H1 (cell line): ENCODE measurements around the gene CELSR3.

Experiments
- CTCF ChIP-seq, 3 experiments: IDR thresholded peaks; 1 replicate in 2 of 3; 2 replicates in 1 of 3; pipeline versions ENCODE4 v1.5.1 to v1.6.1; 2011; ENCODE audit warnings: low read length in 3 of 3, mild to moderate bottlenecking in 3 of 3, inconsistent platforms in 2 of 3, low read depth in 1 of 3, moderate library complexity in 1 of 3; ENCODE audit not compliant: insufficient read depth in 1 of 3; ENCODE audit errors: control extremely low read depth in 1 of 3
- EP300 ChIP-seq, 2 experiments: IDR thresholded peaks; 1 replicate in 1 of 2; 2 replicates in 1 of 2; pipeline ENCODE4 v1.6.1; 2011 to 2012; ENCODE audit warnings: low read depth in 2 of 2, low read length in 2 of 2, mild to moderate bottlenecking in 2 of 2, borderline replicate concordance in 1 of 2, inconsistent platforms in 1 of 2, moderate library complexity in 1 of 2
- JUN ChIP-seq: IDR thresholded peaks from 2 replicates; pipeline ENCODE4 v1.6.1; 2011; ENCODE audit warnings: low read depth, mild to moderate bottlenecking, improper control_type of control experiment, low read length
- NRF1 ChIP-seq: IDR thresholded peaks from 2 replicates; pipeline ENCODE4 v1.6.1; 2011; ENCODE audit warnings: mild to moderate bottlenecking, low read depth, low read length, improper control_type of control experiment
- POLR2A ChIP-seq, 2 experiments: IDR thresholded peaks; 1 replicate in 1 of 2; 2 replicates in 1 of 2; pipeline ENCODE4 v1.6.1; 2011; ENCODE audit warnings: low read depth in 2 of 2, low read length in 2 of 2, mild to moderate bottlenecking in 2 of 2; ENCODE audit errors: control extremely low read depth in 1 of 2
- RAD21 ChIP-seq, 2 experiments: IDR thresholded peaks in 1 of 2; conservative IDR thresholded peaks in 1 of 2; 2 replicates each; pipeline ENCODE4 v1.6.1; 2011; ENCODE audit warnings: low read depth in 2 of 2, low read length in 2 of 2, improper control_type of control experiment in 1 of 2, inconsistent platforms in 1 of 2, mild to moderate bottlenecking in 1 of 2, moderate library complexity in 1 of 2
- SAP30 ChIP-seq: fragments of 300-600 bp; sonication (generic); IDR thresholded peaks from 2 replicates; pipeline ENCODE4 v1.7.1; 2012; ENCODE audit warnings: low read length, moderate library complexity, mild to moderate bottlenecking, inconsistent platforms; ENCODE audit not compliant: insufficient read depth, insufficient replicate concordance
- SP1 ChIP-seq: IDR thresholded peaks from 2 replicates; pipeline ENCODE4 v1.6.1; 2011; ENCODE audit warnings: low read depth, low read length
- SP2 ChIP-seq: IDR thresholded peaks from 2 replicates; pipeline ENCODE4 v1.6.1; 2012; ENCODE audit warnings: mild to moderate bottlenecking, low read length, inconsistent platforms
- YY1 ChIP-seq: IDR thresholded peaks from 2 replicates; pipeline ENCODE4 v1.6.1; 2011; ENCODE audit warnings: low read depth, mild to moderate bottlenecking, low read length

- TF ChIP-seq CTCF (IDR thresholded peaks at IDR 0.05; ENCODE audit: control extremely low read depth in 1 of 3, insufficient read depth in 1 of 3, low read depth in 1 of 3, low read length in 3 of 3) (no peak), POLR2A (IDR thresholded peaks at IDR 0.05; ENCODE audit: control extremely low read depth in 1 of 2, low read depth in 2 of 2, low read length in 2 of 2) (no peak), NRF1 (no peak), SP2 (no peak), SAP30 (no peak), EP300 (IDR thresholded peaks at IDR 0.05; ENCODE audit: borderline replicate concordance in 1 of 2, low read depth in 2 of 2, low read length in 2 of 2) (no peak), SP1 (no peak), RAD21 (IDR thresholded peaks at IDR 0.05 in 1 of 2, conservative IDR thresholded peaks at IDR 0.05 in 1 of 2; ENCODE audit: low read depth in 2 of 2, low read length in 2 of 2) (no peak), YY1 (no peak), JUN (no peak)
Measured at GRCh38 chr3:48689384-48689783, 26.7 kb upstream of the CELSR3 start.
